Measurements from ENCODE around the gene PTPRD. TPM values are rescaled to one million over a fixed set of nuclear protein-coding genes. Genes with fewer than 3 reads are reported as not detected.

The PTPRD gene
- total and polyA plus RNA-seq, 2 experiments from 2014 or later = 11.5 to 58.0 TPM

DNA sequence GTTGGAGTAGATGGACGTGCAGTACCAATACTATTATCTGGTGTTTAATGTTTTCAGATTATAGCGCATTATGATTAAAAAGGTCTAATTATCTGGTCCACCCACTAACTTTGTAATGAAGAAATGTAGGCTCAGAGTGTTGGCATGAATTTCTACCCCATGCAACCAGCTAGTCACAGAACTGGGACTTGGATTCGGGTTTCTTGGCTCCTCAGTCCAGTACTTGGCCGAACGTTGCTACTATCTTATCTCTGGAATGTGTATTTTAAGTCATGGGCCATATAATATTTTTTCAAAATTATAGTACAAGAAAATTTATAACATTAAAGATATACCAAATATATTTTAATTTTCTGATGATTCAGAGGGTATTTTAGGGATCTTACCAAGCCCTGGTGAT lies 2155.7 kb downstream of the PTPRD start (continued):
- TF ChIP-seq JUNB (IDR thresholded peaks at IDR 0.05; ENCODE audit: unreplicated experiment) (no peak), CTCF (conservative IDR thresholded peaks at IDR 0.05; ENCODE audit: low read depth in 2 of 2) (no peak), NANOG (IDR thresholded peaks at IDR 0.05; ENCODE audit: borderline replicate concordance) (no peak), ETS1 (IDR thresholded peaks at IDR 0.05) (no peak)

DNA sequence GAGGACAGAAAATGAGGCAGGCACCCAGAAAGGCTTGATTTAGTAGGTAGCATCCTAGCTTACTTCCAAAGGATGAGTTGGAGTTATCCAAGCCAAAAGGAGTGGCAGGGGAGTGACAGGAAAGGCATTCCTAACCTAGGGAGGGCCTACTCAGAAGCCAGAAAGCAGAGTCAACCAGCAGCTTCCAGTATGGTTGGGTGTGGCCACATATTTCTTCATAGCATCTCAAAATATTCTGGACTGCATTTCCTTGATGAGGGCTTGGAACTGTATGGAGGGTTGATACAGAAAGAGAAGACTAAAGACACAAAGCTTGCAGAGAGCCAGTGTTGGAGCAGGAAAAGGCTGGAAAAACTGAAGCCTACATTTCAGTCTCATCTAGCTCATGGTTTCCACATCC lies 2156.5 kb downstream of the PTPRD start:
- H3K27ac Mint-ChIP-seq = peak overlapping the region; percentile 7; the same call in 1 of the 2 replicates
- H3K79me2 ChIP-seq (replicated peaks; ENCODE audit: insufficient read depth) = no peaks in the 10 kb centered on the region
- no peaks in the 10 kb centered on the region for H3K4me1 ChIP-seq (ENCODE audit: insufficient read depth)
- peaks cover 9% of the 10 kb centered on the region; the same call in 2 of the 3 replicates for H3K4me1 Mint-ChIP-seq
- TF ChIP-seq STAT1 (IDR thresholded peaks at IDR 0.05; ENCODE audit: unreplicated experiment) (no peak), REST (IDR thresholded peaks at IDR 0.05; ENCODE audit: unreplicated experiment) (no peak), ZNF331 (CRISPR knock-in tag; IDR thresholded peaks at IDR 0.05; ENCODE audit: low read depth) (no peak)
- H3K36me3 Mint-ChIP-seq (ENCODE audit: low read depth) = no peaks in the 10 kb centered on the region
- no peaks in the 10 kb centered on the region for H3K9me3 Mint-ChIP-seq
- peaks cover 2% of the 10 kb centered on the region for H3K27me3 Mint-ChIP-seq (ENCODE audit: insufficient read depth, low read depth, poor library complexity)
- no peak for DNase-seq (ENCODE audit: low spot score)
- H3F3A ChIP-seq (replicated peaks; ENCODE audit: low read depth) = no peaks in the 10 kb centered on the region
- no peak overlapping the region for H2AFZ ChIP-seq
- no peak overlapping the region for H3K4me3 Mint-ChIP-seq
- H3K4me2 ChIP-seq = no peak overlapping the region
- no peaks in the 10 kb centered on the region for H3K9me2 ChIP-seq (ENCODE audit: insufficient read depth)
- H3K4me3 ChIP-seq = no peak overlapping the region
- H3K27ac ChIP-seq (ENCODE audit: low read depth) = no peak overlapping the region
- no peak for ATAC-seq
- H4K20me1 ChIP-seq (replicated peaks; ENCODE audit: insufficient read depth) = no peaks in the 10 kb centered on the region
- no peaks in the 10 kb centered on the region for H3K27me3 ChIP-seq (ENCODE audit: insufficient read depth)
- H3K36me3 ChIP-seq (ENCODE audit: insufficient read depth) = no peaks in the 10 kb centered on the region
